ENCODE data around the gene ABCC8. TPM values are rescaled to one million over a fixed set of nuclear protein-coding genes. Genes with fewer than 3 reads are reported as not detected.

Gene ABCC8
- total RNA-seq, 1 donor from 2014 or later = not detected

- H3K4me3 ChIP-seq (ENCODE audit: low read depth, low read length) = no peak overlapping the region
- no peak for TF ChIP-seq CTCF (conservative IDR thresholded peaks at IDR 0.05; ENCODE audit: low read depth, low read length)
Observed at GRCh38 chr11:17519061-17519885, 42.6 kb upstream of the ABCC8 start.

GRCh38 chr11:17518366-17518765 lies 41.7 kb upstream of the ABCC8 start:
- DNase-seq (ENCODE audit: low read depth) = no peak
- H3K4me3 ChIP-seq (ENCODE audit: low read depth, low read length) = no peak overlapping the region
- no peak for TF ChIP-seq CTCF (conservative IDR thresholded peaks at IDR 0.05; ENCODE audit: low read depth, low read length)

More at GRCh38 chr11:17519061-17519885, 42.6 kb upstream of the ABCC8 start:
- no peak for DNase-seq (ENCODE audit: low read depth)

- no peak for TF ChIP-seq CTCF (conservative IDR thresholded peaks at IDR 0.05; ENCODE audit: low read depth, low read length)
- no peak for DNase-seq (ENCODE audit: low read depth)
- no peak overlapping the region for H3K4me3 ChIP-seq (ENCODE audit: low read depth, low read length)
Observed at GRCh38 chr11:17517186-17517585, 40.5 kb upstream of the ABCC8 start.

- no peak for TF ChIP-seq CTCF (conservative IDR thresholded peaks at IDR 0.05; ENCODE audit: low read depth, low read length)
- DNase-seq (ENCODE audit: low read depth) = no peak
- no peak overlapping the region for H3K4me3 ChIP-seq (ENCODE audit: low read depth, low read length)
Observed at GRCh38 chr11:17516551-17517150, 40.0 kb upstream of the ABCC8 start.

GRCh38 chr11:17515443-17516176 lies 39.0 kb upstream of the ABCC8 start:
- no peak for DNase-seq (ENCODE audit: low read depth)
- no peak overlapping the region for H3K4me3 ChIP-seq (ENCODE audit: low read depth, low read length)
- no peak for TF ChIP-seq CTCF (conservative IDR thresholded peaks at IDR 0.05; ENCODE audit: low read depth, low read length)

- DNase-seq (ENCODE audit: low read depth) = no peak
- no peak overlapping the region for H3K4me3 ChIP-seq (ENCODE audit: low read depth, low read length)
- TF ChIP-seq CTCF (conservative IDR thresholded peaks at IDR 0.05; ENCODE audit: low read depth, low read length) = no peak
Observed at GRCh38 chr11:17514476-17514875, 37.8 kb upstream of the ABCC8 start.

Measured in epithelial cell of proximal tubule (primary cell).